Activated T-cell treated with anti-CD3 and anti-CD28 coated beads, Interleukin-2, amount 50 U/mL, for 72 hours (primary cell): ENCODE results near the gene PTGR1. TPM values are rescaled to one million over a fixed set of nuclear protein-coding genes. Genes with fewer than 3 reads are reported as not detected.

Experiments
- ATAC-seq, 2 donors: fragments of 150-1000 bp; cut with Tn5 transposase; replicated peaks in 1 of 2; 2 replicates each; pipeline ENCODE4 v1.10.0; 2021; ENCODE audit warnings: moderate library complexity in 2 of 2, mild to moderate bottlenecking in 1 of 2
- DNase-seq, 2 donors: peaks; one replicate each; pipeline ENCODE4 v3.0.0; 2021 to 2022; ENCODE audit warnings: mixed read lengths in 1 of 2
- H3K27ac Mint-ChIP-seq: one replicate; pipeline ENCODE4 v1.8.0; 2022; ENCODE audit warnings: mild to moderate bottlenecking, moderate library complexity, mixed read lengths
- H3K27me3 Mint-ChIP-seq: one replicate; pipeline ENCODE4 v1.8.0; 2022; ENCODE audit warnings: low read depth, mixed read lengths
- H3K36me3 Mint-ChIP-seq, 2 donors: one replicate each; pipeline ENCODE4 v1.8.0; 2022; ENCODE audit warnings: mixed read lengths in 2 of 2, mild to moderate bottlenecking in 1 of 2; ENCODE audit not compliant: insufficient read depth in 2 of 2
- H3K4me1 Mint-ChIP-seq: one replicate; pipeline ENCODE4 v1.8.0; 2022; ENCODE audit warnings: low read depth, mixed read lengths
- H3K4me3 Mint-ChIP-seq, 2 donors: one replicate each; pipeline ENCODE4 v1.8.0; 2022; ENCODE audit warnings: mild to moderate bottlenecking in 2 of 2, mixed read lengths in 2 of 2, moderate library complexity in 2 of 2
- H3K9me3 Mint-ChIP-seq, 2 donors: one replicate each; pipeline ENCODE4 v1.8.0; 2022; ENCODE audit warnings: mixed read lengths in 2 of 2
- total RNA-seq, 2 donors: library from RNA; stranded (reverse); gene quantifications; one replicate each; pipeline ENCODE4 v1.2.3, GENCODE V29; 2022

Gene PTGR1
- total RNA-seq: 1 to 10 TPM; 1.3 to 3.0 TPM

DNA sequence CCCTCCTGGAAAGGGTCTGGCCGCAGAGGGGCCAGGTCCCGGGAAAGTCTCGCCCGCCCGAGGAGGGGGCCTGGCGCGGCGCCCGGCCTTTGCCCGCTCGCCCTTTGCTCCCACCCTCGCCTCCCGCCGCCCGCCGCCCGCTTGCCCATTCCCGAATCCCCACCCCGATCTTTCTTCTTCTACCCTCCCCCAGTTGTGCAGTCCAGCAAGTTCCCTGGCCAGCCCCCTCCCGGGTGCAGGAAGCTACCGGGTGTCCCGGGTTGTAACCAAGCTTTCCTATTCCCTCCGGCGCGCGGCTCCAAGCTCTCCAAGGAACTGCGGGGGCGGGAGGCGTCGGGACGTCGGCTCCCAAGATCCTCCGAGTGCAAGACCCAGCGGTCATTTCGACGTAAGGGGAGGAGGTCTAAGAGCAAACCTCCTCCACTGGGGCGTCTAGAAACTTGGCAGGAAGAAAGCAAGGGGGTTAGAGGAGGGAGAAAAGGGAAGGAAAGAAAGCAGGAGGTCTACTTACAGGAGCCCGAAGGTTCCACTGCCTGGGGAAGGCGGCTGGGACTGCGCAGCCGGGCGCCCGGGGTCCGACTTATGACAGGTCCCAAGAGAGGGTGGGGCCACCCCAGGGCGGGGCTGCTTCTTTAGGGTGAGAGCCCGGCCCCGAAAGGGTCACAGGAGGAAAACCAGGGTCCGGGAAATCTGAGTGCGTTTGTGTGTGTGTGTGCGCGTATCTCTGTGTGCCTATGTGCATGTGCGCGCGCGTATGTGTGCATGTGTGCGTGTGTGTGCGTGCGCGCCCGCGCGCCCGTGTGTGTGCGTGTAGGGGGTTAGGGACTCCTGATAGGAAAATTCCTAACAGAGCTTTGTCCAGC is at the start of gene PTGR1:
PTGR1 (minus strand) TSS at position 556 of the 863 bp plus-strand sequence. CDS start 2,225 bp downstream, outside the sequence.
- peaks cover 46% of the 10 kb centered on the region for H3K27me3 Mint-ChIP-seq
- H3K4me1 Mint-ChIP-seq: peaks cover 24% of the 10 kb centered on the region
- no peaks in the 10 kb centered on the region for H3K9me3 Mint-ChIP-seq
- ATAC-seq (peak; percentile 56 to 57), DNase-seq (peak; percentile 28 to 29)
- H3K27ac Mint-ChIP-seq: no peak within 1 kb of the TSS
- H3K4me3 Mint-ChIP-seq: peak within 1 kb of the TSS; percentile 89 to 93
- H3K36me3 Mint-ChIP-seq: peaks cover 3 to 4% of the 10 kb centered on the region in 2 donors

DNA sequence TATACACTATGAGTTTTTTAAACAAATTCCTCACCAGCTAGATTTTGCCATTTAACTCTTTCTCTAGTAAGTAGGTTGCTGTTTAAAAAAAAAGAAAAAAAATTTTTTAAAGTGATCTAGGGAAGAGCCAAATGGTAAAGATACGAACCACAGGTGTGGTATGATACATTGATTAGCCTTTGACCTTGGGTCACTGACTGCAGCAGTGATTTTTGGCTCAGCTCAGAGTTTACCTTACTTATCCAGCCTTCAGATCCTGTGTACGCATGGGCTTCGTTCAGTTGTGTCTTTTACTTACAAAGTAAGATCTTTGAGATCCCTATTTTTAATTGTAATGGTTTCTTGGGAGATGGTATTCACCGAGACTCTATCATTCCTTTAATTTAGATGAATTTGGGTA is 49.6 kb upstream of the PTGR1 start:
- no peak for ATAC-seq
- peaks cover 5 to 16% of the 10 kb centered on the region in 2 donors for H3K36me3 Mint-ChIP-seq

DNA sequence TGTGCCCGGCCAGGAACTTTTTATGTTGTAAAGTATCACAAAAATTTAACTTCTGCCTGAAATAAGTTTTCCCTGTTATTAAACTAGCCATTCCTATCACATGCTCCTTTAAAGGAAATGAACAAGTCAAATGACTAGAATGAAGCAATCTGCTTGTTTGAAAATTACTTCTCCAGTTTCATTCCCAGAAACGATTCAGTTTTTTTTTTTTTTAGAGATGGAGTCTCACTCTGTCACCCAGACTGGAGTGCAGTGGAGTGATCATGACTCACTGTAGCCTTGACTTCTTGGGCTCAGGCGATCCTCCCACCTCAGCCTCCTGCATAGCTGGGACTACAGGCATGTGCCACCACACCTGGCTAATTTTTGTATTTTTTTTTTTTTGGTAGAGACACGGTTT is 48.6 kb upstream of the PTGR1 start:
- Mint-ChIP-seq H3K9me3 (no peaks in the 10 kb centered on the region), H3K36me3 (peaks cover 5 to 16% of the 10 kb centered on the region in 2 donors), H3K4me3 (no peak overlapping the region), H3K4me1 (no peaks in the 10 kb centered on the region), H3K27ac (no peak overlapping the region), H3K27me3 (no peaks in the 10 kb centered on the region)
- ATAC-seq (no peak), DNase-seq (no peak)

More for the DNA sequence above, 49.6 kb upstream of the PTGR1 start:
- no peak overlapping the region for H3K4me3 Mint-ChIP-seq
- no peak for DNase-seq
- no peaks in the 10 kb centered on the region for H3K4me1 Mint-ChIP-seq
- H3K9me3 Mint-ChIP-seq: no peaks in the 10 kb centered on the region
- no peaks in the 10 kb centered on the region for H3K27me3 Mint-ChIP-seq
- no peak overlapping the region for H3K27ac Mint-ChIP-seq

DNA sequence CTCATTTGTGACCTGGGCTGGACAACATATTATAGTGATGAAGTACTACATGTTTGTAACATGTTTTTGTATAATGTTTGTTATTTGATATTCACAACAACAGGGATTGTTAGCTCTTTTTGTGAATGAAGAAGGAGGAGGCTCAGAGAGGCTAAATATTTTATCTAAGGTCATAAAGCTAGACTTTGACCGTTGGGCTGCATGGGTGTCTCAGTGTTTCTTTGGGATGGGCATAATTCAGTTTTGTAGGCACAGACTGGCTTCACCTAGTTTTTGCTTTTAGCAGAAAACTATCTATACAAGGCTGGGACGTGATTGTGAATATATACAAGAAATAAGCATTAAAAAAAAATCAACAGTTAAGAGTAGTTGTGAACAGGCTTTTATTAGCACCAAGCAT is 47.0 kb upstream of the PTGR1 start:
- peaks cover 3 to 13% of the 10 kb centered on the region in 2 donors for H3K36me3 Mint-ChIP-seq
- DNase-seq (no peak), ATAC-seq (no peak)
- H3K27ac Mint-ChIP-seq: no peak overlapping the region
- H3K27me3 Mint-ChIP-seq: no peaks in the 10 kb centered on the region
- no peaks in the 10 kb centered on the region for H3K4me1 Mint-ChIP-seq
- H3K9me3 Mint-ChIP-seq: no peaks in the 10 kb centered on the region
- H3K4me3 Mint-ChIP-seq: no peak overlapping the region

DNA sequence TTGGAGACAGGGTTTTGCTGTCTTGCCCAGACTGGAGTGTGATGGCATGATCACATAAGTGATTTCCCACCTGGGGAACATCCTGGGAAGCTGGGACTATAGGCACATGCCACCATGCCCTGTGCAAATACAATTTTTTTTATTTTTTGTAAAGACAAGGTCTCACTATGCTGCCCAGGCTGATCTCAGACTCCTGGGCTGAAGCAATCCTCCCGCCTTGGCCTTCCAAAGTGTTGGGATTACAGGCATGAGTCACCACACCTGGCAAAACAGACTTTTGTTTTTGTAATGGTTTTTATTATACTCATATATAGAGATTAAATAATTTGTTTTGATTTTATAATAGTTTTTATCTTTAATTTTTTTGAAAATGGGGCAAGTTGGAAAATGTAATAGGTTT is 46.4 kb upstream of the PTGR1 start:
- H3K4me1 Mint-ChIP-seq: no peaks in the 10 kb centered on the region
- peaks cover 3 to 13% of the 10 kb centered on the region in 2 donors for H3K36me3 Mint-ChIP-seq
- no peak for ATAC-seq
- H3K27ac Mint-ChIP-seq: no peak overlapping the region
- H3K27me3 Mint-ChIP-seq: no peaks in the 10 kb centered on the region
- H3K4me3 Mint-ChIP-seq: no peak overlapping the region
- DNase-seq: no peak
- no peaks in the 10 kb centered on the region for H3K9me3 Mint-ChIP-seq

DNA sequence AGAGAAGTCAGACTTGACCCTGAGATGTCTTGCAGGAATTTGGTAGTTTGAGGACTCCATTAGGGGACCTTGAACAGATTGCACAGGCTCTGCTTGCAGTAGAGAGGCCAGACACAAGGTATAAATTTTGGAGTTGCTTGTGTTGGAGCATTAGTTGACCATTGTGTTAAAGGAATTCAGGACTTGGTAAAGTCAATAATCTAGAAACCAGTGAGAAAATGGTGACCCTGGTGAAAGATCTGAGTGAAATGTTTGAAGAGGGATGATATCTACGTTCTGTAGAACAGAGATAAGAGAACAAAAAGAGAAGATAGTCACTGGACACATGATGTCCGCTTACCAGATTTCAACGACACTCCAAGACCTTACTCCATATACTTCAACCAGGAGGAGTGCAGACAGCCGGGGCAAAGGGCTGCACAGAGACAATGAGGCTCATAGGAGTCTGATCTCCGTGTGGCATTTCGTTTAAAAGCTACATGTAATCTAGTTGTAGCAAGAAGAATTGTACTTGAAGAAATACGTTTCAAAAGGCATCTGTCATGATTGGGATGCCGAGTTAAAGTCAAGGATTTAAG is 44.8 kb upstream of the PTGR1 start:
- Mint-ChIP-seq H3K4me1 (no peaks in the 10 kb centered on the region), H3K9me3 (no peaks in the 10 kb centered on the region), H3K27me3 (no peaks in the 10 kb centered on the region), H3K27ac (no peak overlapping the region), H3K36me3 (peaks cover 3 to 6% of the 10 kb centered on the region in 2 donors), H3K4me3 (no peak overlapping the region)
- ATAC-seq (no peak), DNase-seq (no peak)

DNA sequence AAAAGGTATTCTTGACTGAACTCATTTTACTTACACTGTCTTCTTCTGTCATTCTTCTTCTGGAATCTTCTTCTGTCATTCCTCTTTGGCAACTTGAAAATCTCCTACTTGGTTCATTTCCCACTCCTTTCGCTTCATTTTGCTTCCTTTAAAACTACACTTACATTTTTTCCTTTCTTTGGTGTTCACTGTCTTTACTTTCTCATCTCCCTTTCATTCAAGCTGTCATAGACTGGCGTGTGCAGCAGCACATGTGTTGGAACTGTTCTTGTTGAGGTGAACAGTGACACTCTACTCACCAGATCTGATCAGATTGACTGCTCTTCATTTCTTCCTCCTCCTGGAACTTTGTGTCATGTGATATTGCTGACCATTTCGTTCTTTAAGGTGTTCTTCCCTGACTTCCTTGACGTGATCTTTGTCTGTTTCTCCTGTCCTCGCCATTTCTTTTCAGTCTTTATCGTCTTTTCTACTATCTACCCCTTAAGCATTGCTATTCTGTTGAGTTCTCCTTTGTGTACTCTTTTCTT is 38.0 kb upstream of the PTGR1 start:
- no peaks in the 10 kb centered on the region for H3K27me3 Mint-ChIP-seq
- H3K36me3 Mint-ChIP-seq: peaks cover 1 to 5% of the 10 kb centered on the region in 2 donors
- H3K4me3 Mint-ChIP-seq: no peak overlapping the region
- peaks cover 38% of the 10 kb centered on the region for H3K4me1 Mint-ChIP-seq
- DNase-seq (no peak), ATAC-seq (no peak)
- no peaks in the 10 kb centered on the region for H3K9me3 Mint-ChIP-seq
- H3K27ac Mint-ChIP-seq: no peak overlapping the region

DNA sequence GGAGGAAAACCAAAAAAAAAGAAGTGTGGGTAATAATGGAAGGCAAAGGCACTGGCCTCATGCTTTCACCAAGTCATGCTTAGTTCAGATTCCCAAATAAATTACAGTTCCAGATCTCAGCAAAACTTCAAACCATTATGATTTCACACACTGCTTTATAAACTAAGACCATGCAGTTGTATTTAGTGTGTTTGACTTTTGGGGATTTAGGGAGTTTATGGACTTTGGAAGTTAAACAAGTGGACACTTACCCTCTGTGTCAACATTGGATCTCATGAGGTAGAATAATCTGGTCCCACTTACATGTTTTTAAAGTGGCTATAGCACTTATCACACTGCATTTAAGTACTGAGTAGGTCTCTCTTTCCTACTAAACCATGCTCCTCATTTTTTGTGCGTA is 35.4 kb upstream of the PTGR1 start:
- no peak for ATAC-seq
- H3K9me3 Mint-ChIP-seq: no peaks in the 10 kb centered on the region
- H3K36me3 Mint-ChIP-seq: peaks cover 1 to 5% of the 10 kb centered on the region in 2 donors
- H3K4me1 Mint-ChIP-seq: peaks cover 52% of the 10 kb centered on the region
- peak overlapping the region in 1 of 2 donors; percentile 55 for H3K4me3 Mint-ChIP-seq
- no peaks in the 10 kb centered on the region for H3K27me3 Mint-ChIP-seq
- no peak overlapping the region for H3K27ac Mint-ChIP-seq
- no peak for DNase-seq

DNA sequence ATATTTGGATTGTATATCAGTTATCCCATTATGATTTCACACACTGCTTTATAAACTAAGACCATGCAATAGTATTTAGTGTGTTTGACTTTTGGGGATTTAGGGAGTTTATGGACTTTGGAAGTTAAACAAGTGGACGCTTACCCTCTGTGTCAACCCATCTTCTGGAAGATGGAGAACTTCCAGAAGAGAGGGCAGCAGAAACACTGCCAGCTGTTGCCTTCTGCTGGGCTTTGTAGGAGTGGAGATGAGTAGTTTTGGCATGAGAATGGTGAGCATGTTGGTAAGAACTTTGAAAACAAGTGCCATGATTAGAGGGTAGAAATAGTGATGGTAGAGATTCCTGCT is 33.9 kb upstream of the PTGR1 start:
- ATAC-seq (no peak), DNase-seq (no peak)
- Mint-ChIP-seq H3K36me3 (peaks cover 1 to 5% of the 10 kb centered on the region in 2 donors), H3K4me1 (peaks cover 52% of the 10 kb centered on the region), H3K27me3 (no peaks in the 10 kb centered on the region), H3K9me3 (no peaks in the 10 kb centered on the region), H3K27ac (no peak overlapping the region), H3K4me3 (peak overlapping the region; percentile 85 to 92)

DNA sequence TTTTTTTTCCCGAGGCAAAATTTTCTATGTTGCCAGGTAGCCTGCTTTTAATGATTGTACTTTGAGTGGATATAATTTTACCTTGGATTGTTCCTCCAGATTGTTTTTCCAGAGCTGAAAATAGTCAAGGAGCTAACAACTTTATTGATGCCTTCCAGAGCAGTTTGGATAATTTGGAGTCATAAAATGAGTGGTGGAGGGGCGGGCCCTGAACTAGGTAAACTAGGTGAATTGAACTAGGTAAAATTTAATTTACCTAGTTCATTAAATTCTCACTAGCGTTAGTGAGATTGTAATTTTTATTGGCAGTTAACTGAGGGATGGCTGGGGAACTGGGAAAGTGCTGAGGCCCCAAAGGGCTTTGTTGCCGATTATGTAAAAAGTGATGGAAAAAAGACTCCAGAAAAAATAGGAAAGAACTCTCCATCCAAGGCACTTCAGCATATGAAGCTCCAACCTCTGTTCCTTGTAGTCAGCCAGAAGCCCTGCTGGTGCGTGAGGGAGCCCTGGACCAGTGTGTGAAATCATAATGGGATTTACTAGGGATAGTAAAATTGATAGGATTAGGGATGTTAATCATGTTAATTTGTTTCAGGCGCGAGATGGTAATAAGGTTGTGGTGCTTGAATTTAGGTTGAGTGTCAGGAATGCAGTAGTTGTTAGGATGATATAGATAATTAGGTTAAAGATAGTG is 33.4 kb upstream of the PTGR1 start:
- Mint-ChIP-seq H3K27me3 (no peaks in the 10 kb centered on the region), H3K4me1 (peaks cover 52% of the 10 kb centered on the region)

DNA sequence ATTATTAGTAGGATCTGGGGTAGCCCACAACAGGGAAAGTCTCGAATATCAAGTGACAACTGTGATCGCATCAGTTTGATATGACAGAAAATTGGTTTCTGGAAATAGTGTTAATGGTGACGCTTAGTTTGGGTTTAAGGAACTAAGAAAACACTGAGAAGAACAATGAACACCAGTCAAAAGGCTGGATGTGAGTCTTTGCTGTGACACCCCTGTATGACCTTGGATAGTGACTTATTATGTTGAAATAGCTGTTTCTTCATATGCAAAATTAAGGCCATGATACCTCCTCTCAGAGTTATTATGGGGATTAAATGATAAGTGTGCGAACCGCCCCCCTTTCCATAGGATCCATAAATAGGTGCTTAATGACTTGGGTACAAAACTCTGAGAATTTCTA is 32.6 kb upstream of the PTGR1 start:
- H3K4me3 Mint-ChIP-seq: peak overlapping the region; percentile 85 to 92

More for the DNA sequence above, 33.4 kb upstream of the PTGR1 start:
- Mint-ChIP-seq H3K36me3 (peaks cover 1 to 5% of the 10 kb centered on the region in 2 donors), H3K9me3 (no peaks in the 10 kb centered on the region), H3K4me3 (peak overlapping the region; percentile 85 to 92), H3K27ac (peak overlapping the region; percentile 11)
- no peak for DNase-seq
- no peak for ATAC-seq

DNA sequence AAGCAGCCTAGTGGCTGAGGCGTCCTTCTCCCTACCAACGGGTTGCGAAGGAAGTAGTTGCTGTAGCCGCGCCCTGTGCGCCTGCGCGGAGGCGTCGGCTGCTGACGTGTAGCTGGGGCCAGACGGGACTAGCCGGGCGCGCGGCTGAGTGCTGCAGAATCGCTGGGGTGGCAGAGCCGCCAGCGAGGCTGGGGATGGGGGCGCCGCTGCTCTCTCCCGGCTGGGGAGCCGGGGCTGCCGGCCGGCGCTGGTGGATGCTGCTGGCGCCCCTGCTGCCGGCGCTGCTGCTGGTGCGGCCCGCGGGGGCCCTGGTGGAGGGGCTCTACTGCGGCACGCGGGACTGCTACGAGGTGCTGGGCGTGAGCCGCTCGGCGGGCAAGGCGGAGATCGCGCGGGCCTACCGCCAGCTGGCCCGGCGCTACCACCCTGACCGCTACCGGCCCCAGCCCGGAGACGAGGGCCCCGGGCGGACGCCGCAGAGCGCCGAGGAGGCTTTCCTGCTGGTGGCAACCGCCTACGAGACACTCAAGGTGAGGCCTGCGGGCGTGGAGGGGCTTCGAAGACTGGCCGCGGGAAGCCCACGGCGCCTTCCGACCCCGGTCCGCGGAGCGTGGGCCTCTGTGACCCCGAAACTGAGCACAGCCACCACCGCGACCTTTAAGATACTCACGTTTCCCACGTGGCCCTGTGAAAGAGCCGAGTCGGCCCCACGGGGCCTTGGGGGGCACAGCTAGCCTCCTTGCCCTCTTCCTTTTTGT is 31.9 kb upstream of the PTGR1 start, which contains the start of gene DNAJC25:
DNAJC25 (plus strand) TSS at position 121 of the 758 bp plus-strand sequence; CDS start at position 195, 74 bp downstream.
- Mint-ChIP-seq H3K36me3 (peaks cover 1 to 5% of the 10 kb centered on the region in 2 donors), H3K4me3 (peak within 1 kb of the TSS; percentile 85 to 92), H3K27ac (peak within 1 kb of the TSS; percentile 85), H3K4me1 (peaks cover 52% of the 10 kb centered on the region), H3K27me3 (no peaks in the 10 kb centered on the region), H3K9me3 (no peaks in the 10 kb centered on the region)
- DNase-seq (peak; percentile 96 to 97), ATAC-seq (peak; percentile 97 to 98)

More for the DNA sequence above, 32.6 kb upstream of the PTGR1 start:
- H3K4me1 Mint-ChIP-seq: peaks cover 52% of the 10 kb centered on the region
- no peaks in the 10 kb centered on the region for H3K9me3 Mint-ChIP-seq
- H3K27me3 Mint-ChIP-seq: no peaks in the 10 kb centered on the region
- H3K27ac Mint-ChIP-seq: peak overlapping the region; percentile 85
- H3K36me3 Mint-ChIP-seq: peaks cover 1 to 5% of the 10 kb centered on the region in 2 donors
- ATAC-seq (no peak), DNase-seq (no peak)
